GM23338 (cell line): Measurements from ENCODE around the gene RLN2. TPM values are rescaled to one million over a fixed set of nuclear protein-coding genes. Genes with fewer than 3 reads are reported as not detected.

Experiments used
- ATAC-seq: fragments of 200-7000 bp; cut with Tn5 transposase; 3 replicates; pipeline ENCODE4 v1.9.1; 2020
- DNase-seq: peaks from one replicate; pipeline ENCODE4 v3.0.0-alpha.2; 2015; ENCODE audit warnings: low spot score
- H2AFZ ChIP-seq: fragments of 200-600 bp; sonication (generic); 2 replicates; pipeline ENCODE4 v1.8.0; 2016; ENCODE audit warnings: antibody characterized with exemption, mild to moderate bottlenecking, moderate library complexity
- H3F3A ChIP-seq: fragments of 200-600 bp; sonication (generic); replicated peaks from 2 replicates; pipeline ENCODE4 v1.8.0; 2017; ENCODE audit warnings: antibody characterized with exemption, mixed run types, low read depth
- H3K27ac ChIP-seq: fragments of 200-600 bp; sonication (generic); 2 replicates; pipeline ENCODE4 v1.6.1; 2016; ENCODE audit warnings: low read depth
- H3K27me3 ChIP-seq: fragments of 200-600 bp; sonication (generic); 2 replicates; pipeline ENCODE4 v1.8.0; 2016; ENCODE audit warnings: mild to moderate bottlenecking, mixed run types, moderate library complexity; ENCODE audit not compliant: insufficient read depth
- H3K36me3 ChIP-seq: fragments of 200-600 bp; sonication (generic); 2 replicates; pipeline ENCODE4 v1.8.0; 2016; ENCODE audit warnings: mild to moderate bottlenecking; ENCODE audit not compliant: insufficient read depth
- H3K4me1 ChIP-seq: fragments of 200-600 bp; sonication (generic); 2 replicates; pipeline ENCODE4 v1.8.0; 2016; ENCODE audit warnings: mild to moderate bottlenecking, moderate library complexity; ENCODE audit not compliant: insufficient read depth
- H3K4me2 ChIP-seq: fragments of 200-600 bp; sonication (generic); 2 replicates; pipeline ENCODE4 v1.7.1; 2017; ENCODE audit warnings: mixed run types
- H3K4me3 ChIP-seq: fragments of 200-600 bp; sonication (generic); 2 replicates; pipeline ENCODE4 v1.6.1; 2016; ENCODE audit warnings: mixed run types
- H3K79me2 ChIP-seq: fragments of 200-600 bp; sonication (generic); replicated peaks from 2 replicates; pipeline ENCODE4 v1.8.0; 2017; ENCODE audit warnings: mild to moderate bottlenecking; ENCODE audit not compliant: insufficient read depth
- H3K9me2 ChIP-seq: fragments of 200-600 bp; sonication (generic); 2 replicates; pipeline ENCODE4 v1.8.0; 2017; ENCODE audit not compliant: insufficient read depth
- H4K20me1 ChIP-seq: fragments of 200-600 bp; sonication (generic); replicated peaks from 2 replicates; pipeline ENCODE4 v1.8.0; 2017; ENCODE audit warnings: mild to moderate bottlenecking; ENCODE audit not compliant: insufficient read depth
- H3K27ac Mint-ChIP-seq: 2 replicates; pipeline ENCODE4 v1.8.0; 2020; ENCODE audit warnings: inconsistent platforms, mild to moderate bottlenecking, moderate library complexity, mixed read lengths
- H3K27me3 Mint-ChIP-seq: 3 replicates; pipeline ENCODE4 v1.8.0; 2022; ENCODE audit warnings: low read depth, mild to moderate bottlenecking, moderate library complexity, mixed read lengths, inconsistent platforms; ENCODE audit not compliant: insufficient read depth, poor library complexity
- H3K36me3 Mint-ChIP-seq: 3 replicates; pipeline ENCODE4 v1.8.0; 2021; ENCODE audit warnings: low read depth, mild to moderate bottlenecking, inconsistent platforms, moderate library complexity, mixed read lengths
- H3K4me1 Mint-ChIP-seq: 3 replicates; pipeline ENCODE4 v1.8.0; 2020; ENCODE audit warnings: mild to moderate bottlenecking, inconsistent platforms, mixed read lengths
- H3K4me3 Mint-ChIP-seq: 3 replicates; pipeline ENCODE4 v1.8.0; 2021; ENCODE audit warnings: moderate library complexity, mild to moderate bottlenecking, inconsistent platforms, mixed read lengths
- H3K9me3 Mint-ChIP-seq: 3 replicates; pipeline ENCODE4 v1.8.0; 2020; ENCODE audit warnings: moderate library complexity, mild to moderate bottlenecking, inconsistent platforms, mixed read lengths
- CREB1 ChIP-seq: fragments of 250-450 bp; sonication (Bioruptor Pico); IDR thresholded peaks from 2 replicates; pipeline ENCODE4 v1.5.0; 2020; ENCODE audit warnings: low read depth, mild to moderate bottlenecking, moderate library complexity
- EZH2phosphoT487 ChIP-seq: fragments of 200-600 bp; sonication (generic); IDR thresholded peaks from one replicate; pipeline ENCODE4 v1.8.1; 2018; ENCODE audit warnings: antibody characterized with exemption; ENCODE audit not compliant: unreplicated experiment
- JUNB ChIP-seq: IDR thresholded peaks from one replicate; pipeline ENCODE4 v1.6.1; 2016; ENCODE audit warnings: antibody characterized with exemption; ENCODE audit not compliant: unreplicated experiment
- NANOG ChIP-seq: IDR thresholded peaks from 2 replicates; pipeline ENCODE4 v1.6.1; 2016; ENCODE audit warnings: antibody characterized with exemption, borderline replicate concordance
- POLR2AphosphoS5 ChIP-seq: IDR thresholded peaks from 2 replicates; pipeline ENCODE4 v1.6.1; 2016; ENCODE audit warnings: antibody characterized with exemption, low read depth
- STAT1 ChIP-seq: IDR thresholded peaks from one replicate; pipeline ENCODE4 v1.6.1; 2016; ENCODE audit warnings: antibody characterized with exemption; ENCODE audit not compliant: unreplicated experiment
- ZNF114 ChIP-seq: fragments of 250-450 bp; sonication (Bioruptor Pico); IDR thresholded peaks from 2 replicates; pipeline ENCODE4 v1.5.0; 2020; ENCODE audit warnings: mild to moderate bottlenecking, moderate library complexity
- ZNF331 ChIP-seq: fragments of 250-450 bp; sonication (Bioruptor Pico); IDR thresholded peaks from 2 replicates; pipeline ENCODE4 v1.5.0; 2020; ENCODE audit warnings: low read depth, mild to moderate bottlenecking, moderate library complexity
- polyA plus RNA-seq: library from polyadenylated mRNA; unstranded; fragments of >200 nt; fragmentation: Nextera tagmentation; extraction: Ambion mirVana; gene quantifications from 2 replicates; pipeline ENCODE4 v1.2.1, GENCODE V29; 2016
- total RNA-seq: library from RNA; depleted of rRNA; stranded (reverse); fragments of >200 nt; shearing (Covaris generic); gene quantifications from 2 replicates; pipeline ENCODE4 v1.2.3, GENCODE V29; 2014
- TF ChIP-seq, protein P1 (sequence below): fragments of 250-450 bp; sonication (Bioruptor Pico); IDR thresholded peaks from 2 replicates; pipeline ENCODE4 v1.5.0; 2020; ENCODE audit warnings: mild to moderate bottlenecking, moderate library complexity
- TF ChIP-seq, protein P2 (sequence below), 2 experiments: fragments of 200-600 bp in 1 of 2; sonication (generic) in 1 of 2; conservative IDR thresholded peaks; 2 replicates each; pipeline versions ENCODE4 v1.5.1 to v1.6.1; 2016 to 2017; ENCODE audit warnings: antibody characterized with exemption in 2 of 2, low read depth in 2 of 2, mild to moderate bottlenecking in 2 of 2, moderate library complexity in 1 of 2
- TF ChIP-seq, protein P3 (sequence below): IDR thresholded peaks from one replicate; pipeline ENCODE4 v1.6.1; 2018; ENCODE audit warnings: antibody characterized with exemption; ENCODE audit not compliant: unreplicated experiment
- TF ChIP-seq, protein P4 (sequence below): IDR thresholded peaks from 2 replicates; pipeline ENCODE4 v1.6.1; 2016; ENCODE audit warnings: antibody characterized with exemption

RLN2 gene
- total and polyA plus RNA-seq, 2 experiments from 2014 or later = 4.0 to 10.6 TPM

DNA sequence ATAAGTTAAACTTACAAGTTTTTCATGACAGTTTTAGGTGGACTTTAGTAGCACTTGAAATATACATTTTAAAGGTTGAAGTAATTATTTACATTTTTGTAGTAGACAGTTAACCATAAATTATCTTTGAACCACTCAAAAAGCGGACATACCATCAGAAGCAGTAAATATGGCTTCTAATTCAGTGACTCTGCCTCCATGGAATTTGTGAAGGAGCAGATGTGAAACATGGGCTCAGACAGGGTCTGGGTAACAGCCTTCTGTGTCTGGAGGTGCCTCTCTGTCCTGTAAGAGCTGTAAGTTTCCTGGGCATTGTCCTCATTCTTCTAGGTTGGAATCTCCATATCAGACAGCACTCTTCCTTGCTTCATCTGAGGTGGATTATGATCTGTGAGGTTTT, 12.4 kb downstream of the RLN2 start (continued):
- TF ChIP-seq ZNF331 (CRISPR knock-in tag) (no peak), STAT1 (no peak), POLR2AphosphoS5 (no peak)
- TF ChIP-seq, protein P1, sequence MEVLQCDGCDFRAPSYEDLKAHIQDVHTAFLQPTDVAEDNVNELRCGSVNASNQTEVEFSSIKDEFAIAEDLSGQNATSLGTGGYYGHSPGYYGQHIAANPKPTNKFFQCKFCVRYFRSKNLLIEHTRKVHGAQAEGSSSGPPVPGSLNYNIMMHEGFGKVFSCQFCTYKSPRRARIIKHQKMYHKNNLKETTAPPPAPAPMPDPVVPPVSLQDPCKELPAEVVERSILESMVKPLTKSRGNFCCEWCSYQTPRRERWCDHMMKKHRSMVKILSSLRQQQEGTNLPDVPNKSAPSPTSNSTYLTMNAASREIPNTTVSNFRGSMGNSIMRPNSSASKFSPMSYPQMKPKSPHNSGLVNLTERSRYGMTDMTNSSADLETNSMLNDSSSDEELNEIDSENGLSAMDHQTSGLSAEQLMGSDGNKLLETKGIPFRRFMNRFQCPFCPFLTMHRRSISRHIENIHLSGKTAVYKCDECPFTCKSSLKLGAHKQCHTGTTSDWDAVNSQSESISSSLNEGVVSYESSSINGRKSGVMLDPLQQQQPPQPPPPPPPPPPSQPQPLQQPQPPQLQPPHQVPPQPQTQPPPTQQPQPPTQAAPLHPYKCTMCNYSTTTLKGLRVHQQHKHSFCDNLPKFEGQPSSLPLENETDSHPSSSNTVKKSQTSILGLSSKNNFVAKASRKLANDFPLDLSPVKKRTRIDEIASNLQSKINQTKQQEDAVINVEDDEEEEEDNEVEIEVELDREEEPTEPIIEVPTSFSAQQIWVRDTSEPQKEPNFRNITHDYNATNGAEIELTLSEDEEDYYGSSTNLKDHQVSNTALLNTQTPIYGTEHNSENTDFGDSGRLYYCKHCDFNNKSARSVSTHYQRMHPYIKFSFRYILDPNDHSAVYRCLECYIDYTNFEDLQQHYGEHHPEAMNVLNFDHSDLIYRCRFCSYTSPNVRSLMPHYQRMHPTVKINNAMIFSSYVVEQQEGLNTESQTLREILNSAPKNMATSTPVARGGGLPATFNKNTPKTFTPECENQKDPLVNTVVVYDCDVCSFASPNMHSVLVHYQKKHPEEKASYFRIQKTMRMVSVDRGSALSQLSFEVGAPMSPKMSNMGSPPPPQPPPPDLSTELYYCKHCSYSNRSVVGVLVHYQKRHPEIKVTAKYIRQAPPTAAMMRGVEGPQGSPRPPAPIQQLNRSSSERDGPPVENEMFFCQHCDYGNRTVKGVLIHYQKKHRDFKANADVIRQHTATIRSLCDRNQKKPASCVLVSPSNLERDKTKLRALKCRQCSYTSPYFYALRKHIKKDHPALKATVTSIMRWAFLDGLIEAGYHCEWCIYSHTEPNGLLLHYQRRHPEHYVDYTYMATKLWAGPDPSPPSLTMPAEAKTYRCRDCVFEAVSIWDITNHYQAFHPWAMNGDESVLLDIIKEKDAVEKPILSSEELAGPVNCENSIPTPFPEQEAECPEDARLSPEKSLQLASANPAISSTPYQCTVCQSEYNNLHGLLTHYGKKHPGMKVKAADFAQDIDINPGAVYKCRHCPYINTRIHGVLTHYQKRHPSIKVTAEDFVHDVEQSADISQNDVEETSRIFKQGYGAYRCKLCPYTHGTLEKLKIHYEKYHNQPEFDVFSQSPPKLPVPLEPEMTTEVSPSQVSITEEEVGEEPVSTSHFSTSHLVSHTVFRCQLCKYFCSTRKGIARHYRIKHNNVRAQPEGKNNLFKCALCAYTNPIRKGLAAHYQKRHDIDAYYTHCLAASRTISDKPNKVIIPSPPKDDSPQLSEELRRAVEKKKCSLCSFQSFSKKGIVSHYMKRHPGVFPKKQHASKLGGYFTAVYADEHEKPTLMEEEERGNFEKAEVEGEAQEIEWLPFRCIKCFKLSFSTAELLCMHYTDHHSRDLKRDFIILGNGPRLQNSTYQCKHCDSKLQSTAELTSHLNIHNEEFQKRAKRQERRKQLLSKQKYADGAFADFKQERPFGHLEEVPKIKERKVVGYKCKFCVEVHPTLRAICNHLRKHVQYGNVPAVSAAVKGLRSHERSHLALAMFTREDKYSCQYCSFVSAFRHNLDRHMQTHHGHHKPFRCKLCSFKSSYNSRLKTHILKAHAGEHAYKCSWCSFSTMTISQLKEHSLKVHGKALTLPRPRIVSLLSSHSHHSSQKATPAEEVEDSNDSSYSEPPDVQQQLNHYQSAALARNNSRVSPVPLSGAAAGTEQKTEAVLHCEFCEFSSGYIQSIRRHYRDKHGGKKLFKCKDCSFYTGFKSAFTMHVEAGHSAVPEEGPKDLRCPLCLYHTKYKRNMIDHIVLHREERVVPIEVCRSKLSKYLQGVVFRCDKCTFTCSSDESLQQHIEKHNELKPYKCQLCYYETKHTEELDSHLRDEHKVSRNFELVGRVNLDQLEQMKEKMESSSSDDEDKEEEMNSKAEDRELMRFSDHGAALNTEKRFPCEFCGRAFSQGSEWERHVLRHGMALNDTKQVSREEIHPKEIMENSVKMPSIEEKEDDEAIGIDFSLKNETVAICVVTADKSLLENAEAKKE (CRISPR knock-in tag) = no peak

DNA sequence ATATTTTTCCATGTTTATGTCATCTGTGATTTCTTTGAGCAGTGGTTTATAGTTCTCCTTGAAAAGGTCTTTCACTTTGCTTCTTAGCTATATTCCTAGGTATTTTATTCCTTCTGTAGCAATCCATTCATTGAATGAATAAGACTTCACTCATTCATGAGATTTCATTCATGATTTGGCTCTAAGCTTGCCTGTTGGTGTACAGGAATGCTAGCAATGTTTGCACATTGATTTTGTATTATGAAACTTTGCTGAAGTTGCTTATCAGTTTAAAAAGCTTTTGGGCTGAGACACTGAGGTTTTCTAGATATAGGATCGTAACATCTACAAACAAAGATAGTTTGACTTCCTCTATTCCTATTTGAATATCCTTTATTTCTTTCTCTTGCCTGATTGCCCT, 15.9 kb downstream of the RLN2 start:
- Histone ChIP-seq H3F3A (no peaks in the 10 kb centered on the region), H2AFZ (no peak overlapping the region), H3K4me3 (no peak overlapping the region), H3K4me2 (no peak overlapping the region), H3K27ac (no peak overlapping the region), H4K20me1 (no peaks in the 10 kb centered on the region), H3K36me3 (no peaks in the 10 kb centered on the region), H3K27me3 (no peaks in the 10 kb centered on the region), H3K79me2 (no peaks in the 10 kb centered on the region), H3K4me1 (no peaks in the 10 kb centered on the region), H3K9me2 (peaks cover 5% of the 10 kb centered on the region)
- no peak overlapping the region for H3K27ac Mint-ChIP-seq
- no peak for ATAC-seq
- H3K9me3 Mint-ChIP-seq = no peaks in the 10 kb centered on the region
- peaks cover 8% of the 10 kb centered on the region for H3K4me1 Mint-ChIP-seq
- H3K27me3 Mint-ChIP-seq = peaks cover 2% of the 10 kb centered on the region
- TF ChIP-seq JUNB = no peak
- no peak for TF ChIP-seq EZH2phosphoT487
- no peak for TF ChIP-seq ZNF114
- TF ChIP-seq, protein P2, sequence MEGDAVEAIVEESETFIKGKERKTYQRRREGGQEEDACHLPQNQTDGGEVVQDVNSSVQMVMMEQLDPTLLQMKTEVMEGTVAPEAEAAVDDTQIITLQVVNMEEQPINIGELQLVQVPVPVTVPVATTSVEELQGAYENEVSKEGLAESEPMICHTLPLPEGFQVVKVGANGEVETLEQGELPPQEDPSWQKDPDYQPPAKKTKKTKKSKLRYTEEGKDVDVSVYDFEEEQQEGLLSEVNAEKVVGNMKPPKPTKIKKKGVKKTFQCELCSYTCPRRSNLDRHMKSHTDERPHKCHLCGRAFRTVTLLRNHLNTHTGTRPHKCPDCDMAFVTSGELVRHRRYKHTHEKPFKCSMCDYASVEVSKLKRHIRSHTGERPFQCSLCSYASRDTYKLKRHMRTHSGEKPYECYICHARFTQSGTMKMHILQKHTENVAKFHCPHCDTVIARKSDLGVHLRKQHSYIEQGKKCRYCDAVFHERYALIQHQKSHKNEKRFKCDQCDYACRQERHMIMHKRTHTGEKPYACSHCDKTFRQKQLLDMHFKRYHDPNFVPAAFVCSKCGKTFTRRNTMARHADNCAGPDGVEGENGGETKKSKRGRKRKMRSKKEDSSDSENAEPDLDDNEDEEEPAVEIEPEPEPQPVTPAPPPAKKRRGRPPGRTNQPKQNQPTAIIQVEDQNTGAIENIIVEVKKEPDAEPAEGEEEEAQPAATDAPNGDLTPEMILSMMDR (conservative IDR thresholded peaks at IDR 0.05; ENCODE audit: low read depth in 2 of 2) = no peak
- TF ChIP-seq NANOG = no peak
- no peak for TF ChIP-seq STAT1
- TF ChIP-seq POLR2AphosphoS5 = no peak
- TF ChIP-seq, protein P3, sequence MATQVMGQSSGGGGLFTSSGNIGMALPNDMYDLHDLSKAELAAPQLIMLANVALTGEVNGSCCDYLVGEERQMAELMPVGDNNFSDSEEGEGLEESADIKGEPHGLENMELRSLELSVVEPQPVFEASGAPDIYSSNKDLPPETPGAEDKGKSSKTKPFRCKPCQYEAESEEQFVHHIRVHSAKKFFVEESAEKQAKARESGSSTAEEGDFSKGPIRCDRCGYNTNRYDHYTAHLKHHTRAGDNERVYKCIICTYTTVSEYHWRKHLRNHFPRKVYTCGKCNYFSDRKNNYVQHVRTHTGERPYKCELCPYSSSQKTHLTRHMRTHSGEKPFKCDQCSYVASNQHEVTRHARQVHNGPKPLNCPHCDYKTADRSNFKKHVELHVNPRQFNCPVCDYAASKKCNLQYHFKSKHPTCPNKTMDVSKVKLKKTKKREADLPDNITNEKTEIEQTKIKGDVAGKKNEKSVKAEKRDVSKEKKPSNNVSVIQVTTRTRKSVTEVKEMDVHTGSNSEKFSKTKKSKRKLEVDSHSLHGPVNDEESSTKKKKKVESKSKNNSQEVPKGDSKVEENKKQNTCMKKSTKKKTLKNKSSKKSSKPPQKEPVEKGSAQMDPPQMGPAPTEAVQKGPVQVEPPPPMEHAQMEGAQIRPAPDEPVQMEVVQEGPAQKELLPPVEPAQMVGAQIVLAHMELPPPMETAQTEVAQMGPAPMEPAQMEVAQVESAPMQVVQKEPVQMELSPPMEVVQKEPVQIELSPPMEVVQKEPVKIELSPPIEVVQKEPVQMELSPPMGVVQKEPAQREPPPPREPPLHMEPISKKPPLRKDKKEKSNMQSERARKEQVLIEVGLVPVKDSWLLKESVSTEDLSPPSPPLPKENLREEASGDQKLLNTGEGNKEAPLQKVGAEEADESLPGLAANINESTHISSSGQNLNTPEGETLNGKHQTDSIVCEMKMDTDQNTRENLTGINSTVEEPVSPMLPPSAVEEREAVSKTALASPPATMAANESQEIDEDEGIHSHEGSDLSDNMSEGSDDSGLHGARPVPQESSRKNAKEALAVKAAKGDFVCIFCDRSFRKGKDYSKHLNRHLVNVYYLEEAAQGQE = no peak
- TF ChIP-seq, protein P4, sequence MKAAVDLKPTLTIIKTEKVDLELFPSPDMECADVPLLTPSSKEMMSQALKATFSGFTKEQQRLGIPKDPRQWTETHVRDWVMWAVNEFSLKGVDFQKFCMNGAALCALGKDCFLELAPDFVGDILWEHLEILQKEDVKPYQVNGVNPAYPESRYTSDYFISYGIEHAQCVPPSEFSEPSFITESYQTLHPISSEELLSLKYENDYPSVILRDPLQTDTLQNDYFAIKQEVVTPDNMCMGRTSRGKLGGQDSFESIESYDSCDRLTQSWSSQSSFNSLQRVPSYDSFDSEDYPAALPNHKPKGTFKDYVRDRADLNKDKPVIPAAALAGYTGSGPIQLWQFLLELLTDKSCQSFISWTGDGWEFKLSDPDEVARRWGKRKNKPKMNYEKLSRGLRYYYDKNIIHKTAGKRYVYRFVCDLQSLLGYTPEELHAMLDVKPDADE = no peak
- TF ChIP-seq CREB1 (CRISPR knock-in tag) = no peak
- H3K4me3 Mint-ChIP-seq = no peak overlapping the region
- no peak for DNase-seq
- H3K36me3 Mint-ChIP-seq = no peaks in the 10 kb centered on the region; the same call in 2 of the 3 replicates
